CD4-positive, alpha-beta memory T cell (primary cell): Measurements from ENCODE around the gene CCR9. TPM values are rescaled to one million over a fixed set of nuclear protein-coding genes. Genes with fewer than 3 reads are reported as not detected.
A peak's percentile ranks its signal among the peaks of the same experiment; 100 is the strongest.

Experiments
- CTCF ChIA-PET: fragments of 350-600 bp; sonication (Branson Sonifier 250); formaldehyde crosslinking; loops from one replicate; lab custom pipeline; 2021; ENCODE audit warnings: inconsistent platforms; ENCODE audit not compliant: partially characterized antibody; lab: Charles Lee
- POLR2A ChIA-PET: fragments of 350-600 bp; sonication (Branson Sonifier 250); formaldehyde crosslinking; loops from one replicate; lab custom pipeline; 2021; ENCODE audit not compliant: partially characterized antibody; lab: Charles Lee
- DNase-seq, 5 donors: peaks; one replicate each; pipeline versions ENCODE4 v3.0.0 to v3.0.0-alpha.2; 2020 to 2022; ENCODE audit warnings: mixed read lengths in 1 of 5
- H3K27ac ChIP-seq: one replicate; pipeline ENCODE4 v1.7.0; 2013; ENCODE audit warnings: low read depth, low read length
- H3K27me3 ChIP-seq: 2 replicates; pipeline ENCODE4 v1.7.0; 2013; ENCODE audit warnings: mild to moderate bottlenecking, low read length, moderate library complexity; ENCODE audit not compliant: insufficient read depth
- H3K36me3 ChIP-seq: 2 replicates; pipeline ENCODE4 v1.7.0; 2013; ENCODE audit warnings: mild to moderate bottlenecking, low read length, moderate library complexity; ENCODE audit not compliant: insufficient read depth
- H3K4me1 ChIP-seq: 2 replicates; pipeline ENCODE4 v1.7.0; 2013; ENCODE audit warnings: mild to moderate bottlenecking, low read length, moderate library complexity; ENCODE audit not compliant: insufficient read depth
- H3K4me3 ChIP-seq, 2 donors: one replicate each; pipeline ENCODE4 v1.7.0; 2013; ENCODE audit warnings: low read length in 2 of 2, mild to moderate bottlenecking in 1 of 2
- H3K9me3 ChIP-seq, 2 donors: one replicate each; pipeline ENCODE4 v1.7.0; 2013; ENCODE audit warnings: low read length in 2 of 2, control low read depth in 1 of 2; ENCODE audit not compliant: control insufficient read depth in 1 of 2
- H3K27ac Mint-ChIP-seq, 7 donors: one replicate each; pipeline ENCODE4 v1.8.0; 2020 to 2021; ENCODE audit warnings: mixed read lengths in 7 of 7, mild to moderate bottlenecking in 6 of 7, inconsistent platforms in 3 of 7, moderate library complexity in 3 of 7
- H3K27me3 Mint-ChIP-seq, 2 donors: one replicate each; pipeline ENCODE4 v1.8.0; 2020 to 2021; ENCODE audit warnings: mixed read lengths in 2 of 2
- H3K36me3 Mint-ChIP-seq, 2 donors: one replicate each; pipeline ENCODE4 v1.8.0; 2020 to 2021; ENCODE audit warnings: mixed read lengths in 2 of 2, inconsistent platforms in 1 of 2, mild to moderate bottlenecking in 1 of 2
- H3K4me1 Mint-ChIP-seq, 4 donors: one replicate each; pipeline ENCODE4 v1.8.0; 2020 to 2021; ENCODE audit warnings: mixed read lengths in 4 of 4, mild to moderate bottlenecking in 1 of 4
- H3K4me3 Mint-ChIP-seq, 8 donors: one replicate each; pipeline ENCODE4 v1.8.0; 2020 to 2021; ENCODE audit warnings: mixed read lengths in 8 of 8, mild to moderate bottlenecking in 7 of 8, moderate library complexity in 6 of 8, inconsistent platforms in 3 of 8
- H3K9me3 Mint-ChIP-seq, 8 donors: one replicate each; pipeline ENCODE4 v1.8.0; 2020 to 2021; ENCODE audit warnings: mixed read lengths in 8 of 8, mild to moderate bottlenecking in 5 of 8, inconsistent platforms in 3 of 8, moderate library complexity in 1 of 8
- intact Hi-C: fragments of 100-400 bp; cut with micrococcal nuclease; formaldehyde crosslinking; loops from one replicate; pipeline ENCODE4 v1.15.1; 2023
- polyA plus RNA-seq, 2 donors: library from polyadenylated mRNA; unstranded; fragments of 300-500 nt; fragmentation: Illumina TruSeq; gene quantifications; one replicate each; pipeline ENCODE4 v1.2.3, GENCODE V29; 2021
- total RNA-seq, 2 experiments: library from RNA; stranded (reverse); gene quantifications; one replicate each; pipeline ENCODE4 v1.2.3, GENCODE V29; 2021

The CCR9 gene
- total and polyA plus RNA-seq, 4 experiments from 2014 or later: 3.9 to 4.5 (median 4.2) TPM

DNA sequence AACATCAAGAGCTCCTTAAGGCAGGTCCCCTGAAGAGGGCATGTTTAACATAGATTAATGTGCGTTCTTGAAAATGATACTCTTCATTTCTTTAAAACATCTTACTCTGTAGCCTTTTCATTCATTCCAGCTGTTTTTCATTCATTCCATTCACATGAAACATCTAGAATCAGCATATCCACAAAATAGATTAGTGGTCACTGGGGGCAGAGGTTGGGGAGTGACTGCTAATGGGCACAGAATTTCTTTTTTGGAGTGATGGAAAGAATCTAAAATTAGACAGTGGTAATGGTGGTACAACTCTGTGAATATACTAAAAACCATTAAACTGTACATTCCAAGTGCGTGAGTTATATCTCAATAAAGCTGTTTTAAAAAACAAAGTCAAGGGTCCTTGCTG lies 41.5 kb downstream of the CCR9 start:
- intact Hi-C loops: loop anchor here (2.0 to 5.0 kb wide), 2 partner anchors 263 to 416 kb away; no protein-coding TSS in a partner anchor
- DNase-seq: no peak
- H3K27me3 Mint-ChIP-seq: no peaks in the 10 kb centered on the region
- H3K4me3 Mint-ChIP-seq: no peak overlapping the region
- Histone ChIP-seq H3K36me3 (peaks cover 68% of the 10 kb centered on the region), H3K4me3 (no peak overlapping the region), H3K4me1 (no peaks in the 10 kb centered on the region), H3K27me3 (no peaks in the 10 kb centered on the region), H3K27ac (no peak overlapping the region), H3K9me3 (no peaks in the 10 kb centered on the region)
- H3K4me1 Mint-ChIP-seq: peaks cover 5 to 18% (median 9%) of the 10 kb centered on the region in 4 donors
- no peaks in the 10 kb centered on the region for H3K9me3 Mint-ChIP-seq
- ChIA-PET CTCF (interaction anchor here (0.5 to 23.5 kb wide), 8 partner anchors 8 to 498 kb away, joined by 3 to 677 read pairs (median 14); partner anchors contain the start of gene LZTFL1), POLR2A (no interaction called here)
- peaks cover 74 to 89% of the 10 kb centered on the region in 2 donors for H3K36me3 Mint-ChIP-seq
- H3K27ac Mint-ChIP-seq: no peak overlapping the region

DNA sequence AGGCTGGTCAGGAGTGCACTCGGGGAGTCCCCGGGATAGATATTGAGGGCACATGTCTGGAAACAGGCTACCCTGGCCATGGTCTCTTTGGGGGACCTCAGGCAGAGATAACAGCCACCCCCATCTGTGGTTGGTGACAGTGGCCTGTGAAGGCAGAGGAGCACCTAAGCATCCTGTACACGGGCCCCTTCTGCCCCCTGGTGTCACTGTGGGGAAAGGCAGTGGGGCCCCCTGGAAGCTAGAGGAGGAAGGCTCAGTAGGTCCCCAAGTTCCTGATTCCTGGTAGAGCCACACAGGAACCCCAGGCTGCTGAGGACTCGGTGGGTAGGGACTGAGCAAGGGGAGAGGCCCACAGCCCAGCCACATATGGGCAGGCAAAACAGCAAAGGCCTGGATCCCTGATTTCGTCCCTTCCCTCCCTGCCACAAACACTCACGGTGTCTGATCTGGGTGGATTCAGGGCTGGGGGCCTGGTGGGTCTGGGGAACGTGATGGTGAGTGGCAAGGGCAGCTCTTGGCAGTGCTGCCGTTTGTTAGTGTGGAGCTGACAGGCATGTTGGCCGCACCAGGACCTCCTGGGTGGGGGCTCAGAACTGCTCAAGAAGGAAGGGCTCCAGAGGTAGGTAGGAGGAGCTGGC lies 42.8 kb downstream of the CCR9 start:
- no peaks in the 10 kb centered on the region for H3K4me1 ChIP-seq
- H3K27me3 Mint-ChIP-seq: no peaks in the 10 kb centered on the region
- H3K27ac ChIP-seq: no peak overlapping the region
- ChIA-PET CTCF (interaction anchor here (0.6 to 23.5 kb wide), 22 partner anchors 9 to 337 kb away, joined by 3 to 677 read pairs (median 4); partner anchors contain the start of genes CXCR6 and LZTFL1), POLR2A (interaction anchor here (0.9 to 2.2 kb wide), 3 partner anchors 10 to 170 kb away, joined by 3 to 13 read pairs (median 4); partner anchors contain the start of gene LZTFL1)
- no peaks in the 10 kb centered on the region for H3K9me3 ChIP-seq
- intact Hi-C loops: loop anchor here (2.0 to 5.0 kb wide), 2 partner anchors 264 to 417 kb away; no protein-coding TSS in a partner anchor
- H3K36me3 ChIP-seq: peaks cover 61% of the 10 kb centered on the region
- no peak overlapping the region for H3K4me3 ChIP-seq
- H3K36me3 Mint-ChIP-seq: peaks cover 78 to 89% of the 10 kb centered on the region in 2 donors
- no peaks in the 10 kb centered on the region for H3K9me3 Mint-ChIP-seq
- peaks cover 5 to 23% (median 9%) of the 10 kb centered on the region in 4 donors for H3K4me1 Mint-ChIP-seq
- DNase-seq: peak; percentile 55 to 64 (median 56)
- no peaks in the 10 kb centered on the region for H3K27me3 ChIP-seq
- no peak overlapping the region for H3K4me3 Mint-ChIP-seq
- peak overlapping the region in 3 of 7 donors; percentile 22 to 68 (median 53) for H3K27ac Mint-ChIP-seq

DNA sequence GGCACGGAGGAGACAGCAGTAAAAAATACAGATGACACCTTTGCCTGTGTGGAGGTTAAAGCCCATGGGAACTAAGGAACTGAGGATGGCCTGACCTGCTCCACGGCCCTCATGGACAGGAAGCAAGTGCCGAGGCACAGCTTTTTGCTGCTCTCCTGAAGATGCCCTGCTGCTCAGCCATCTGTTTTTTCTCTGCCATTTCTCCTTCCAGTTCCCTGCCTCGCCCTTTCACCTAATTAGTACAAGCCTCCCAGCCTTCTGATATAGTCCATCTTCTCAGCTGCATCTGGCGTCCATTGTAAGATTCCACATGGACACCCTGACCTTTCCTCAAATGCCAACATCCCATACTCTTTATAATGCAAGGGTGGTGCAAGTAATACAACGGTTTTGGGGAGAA lies 45.2 kb downstream of the CCR9 start:
- ChIA-PET CTCF (interaction anchor here (1.3 to 23.5 kb wide), 6 partner anchors 11 to 420 kb away, joined by 4 to 677 read pairs (median 12); no protein-coding TSS in a partner anchor), POLR2A (interaction anchor here (1.0 kb wide), 1 partner anchor 442 kb away, joined by 3 read pairs; no protein-coding TSS in a partner anchor)
- Mint-ChIP-seq H3K4me1 (peaks cover 0 to 23% (median 8%) of the 10 kb centered on the region in 4 donors), H3K4me3 (no peak overlapping the region), H3K27me3 (no peaks in the 10 kb centered on the region), H3K27ac (no peak overlapping the region), H3K9me3 (no peaks in the 10 kb centered on the region), H3K36me3 (peaks cover 89 to 96% of the 10 kb centered on the region in 2 donors)
- intact Hi-C loops: no loop called here
- H3K9me3 ChIP-seq: no peaks in the 10 kb centered on the region
- H3K4me1 ChIP-seq: no peaks in the 10 kb centered on the region
- H3K4me3 ChIP-seq: no peak overlapping the region
- H3K36me3 ChIP-seq: peaks cover 83% of the 10 kb centered on the region
- DNase-seq: no peak
- H3K27me3 ChIP-seq: no peaks in the 10 kb centered on the region
- H3K27ac ChIP-seq: no peak overlapping the region

DNA sequence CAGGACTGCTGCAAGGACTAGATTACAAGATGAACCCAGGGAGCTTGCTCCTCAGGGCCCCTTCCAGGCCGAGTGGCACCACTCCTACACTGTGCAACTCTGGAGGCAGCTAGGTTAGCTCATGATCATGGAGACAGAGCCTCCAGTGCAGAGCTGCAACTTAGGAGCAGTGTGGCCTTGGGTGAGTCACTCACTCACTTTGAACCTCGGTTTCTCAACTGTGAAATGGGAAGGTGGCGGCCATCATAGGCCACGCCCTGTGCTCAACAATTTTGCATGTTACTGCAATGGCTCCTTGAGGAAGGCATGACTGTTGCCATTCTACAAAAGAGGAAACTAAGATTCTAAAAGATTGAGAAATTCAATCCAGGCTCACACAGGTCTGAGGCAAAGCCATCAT lies 45.8 kb downstream of the CCR9 start:
- no peaks in the 10 kb centered on the region for H3K27me3 Mint-ChIP-seq
- H3K27ac Mint-ChIP-seq: no peak overlapping the region
- Histone ChIP-seq H3K4me3 (no peak overlapping the region), H3K36me3 (peaks cover 88% of the 10 kb centered on the region), H3K4me1 (no peaks in the 10 kb centered on the region), H3K27ac (no peak overlapping the region), H3K9me3 (no peaks in the 10 kb centered on the region), H3K27me3 (no peaks in the 10 kb centered on the region)
- peaks cover 89 to 93% of the 10 kb centered on the region in 2 donors for H3K36me3 Mint-ChIP-seq
- H3K9me3 Mint-ChIP-seq: no peaks in the 10 kb centered on the region
- DNase-seq: no peak
- no peak overlapping the region for H3K4me3 Mint-ChIP-seq
- peaks cover 0 to 23% (median 8%) of the 10 kb centered on the region in 4 donors for H3K4me1 Mint-ChIP-seq
- intact Hi-C loops: no loop called here
- ChIA-PET POLR2A (interaction anchor here (1.0 kb wide), 1 partner anchor 441 kb away, joined by 3 read pairs; no protein-coding TSS in a partner anchor), CTCF (interaction anchor here (1.3 to 23.5 kb wide), 4 partner anchors 91 to 421 kb away, joined by 4 to 677 read pairs (median 4); no protein-coding TSS in a partner anchor)

DNA sequence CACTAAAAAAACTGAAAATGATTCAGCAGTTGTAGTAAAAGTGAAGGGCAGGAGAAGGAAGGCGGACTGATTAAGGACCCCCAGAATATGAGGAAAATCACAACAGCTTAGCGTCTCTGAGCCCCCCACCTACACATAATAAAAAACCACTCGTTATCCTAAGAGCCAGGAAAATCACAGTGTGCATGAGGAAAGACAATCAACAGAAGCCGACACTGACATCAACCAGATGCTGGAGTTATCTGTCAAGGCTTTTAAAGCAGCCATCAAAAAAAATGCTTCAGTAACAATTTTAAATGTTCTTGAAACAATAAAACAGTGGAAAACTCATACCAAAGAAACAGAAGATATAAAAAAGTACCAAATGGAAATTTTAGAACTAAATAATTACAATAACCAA lies 47.2 kb downstream of the CCR9 start:
- Histone ChIP-seq H3K36me3 (peaks cover 85% of the 10 kb centered on the region), H3K4me1 (peaks cover under 1% of the 10 kb centered on the region), H3K9me3 (no peaks in the 10 kb centered on the region), H3K4me3 (no peak overlapping the region), H3K27ac (no peak overlapping the region), H3K27me3 (no peaks in the 10 kb centered on the region)
- Mint-ChIP-seq H3K4me3 (no peak overlapping the region), H3K27ac (no peak overlapping the region), H3K9me3 (no peaks in the 10 kb centered on the region), H3K27me3 (no peaks in the 10 kb centered on the region), H3K36me3 (peaks cover 90 to 91% of the 10 kb centered on the region in 2 donors), H3K4me1 (peaks cover 0 to 25% (median 10%) of the 10 kb centered on the region in 4 donors)
- ChIA-PET POLR2A (no interaction called here), CTCF (interaction anchor here (0.9 to 23.5 kb wide), 3 partner anchors 17 to 274 kb away, joined by 3 to 677 read pairs (median 4); no protein-coding TSS in a partner anchor)
- no peak for DNase-seq
- intact Hi-C loops: no loop called here

DNA sequence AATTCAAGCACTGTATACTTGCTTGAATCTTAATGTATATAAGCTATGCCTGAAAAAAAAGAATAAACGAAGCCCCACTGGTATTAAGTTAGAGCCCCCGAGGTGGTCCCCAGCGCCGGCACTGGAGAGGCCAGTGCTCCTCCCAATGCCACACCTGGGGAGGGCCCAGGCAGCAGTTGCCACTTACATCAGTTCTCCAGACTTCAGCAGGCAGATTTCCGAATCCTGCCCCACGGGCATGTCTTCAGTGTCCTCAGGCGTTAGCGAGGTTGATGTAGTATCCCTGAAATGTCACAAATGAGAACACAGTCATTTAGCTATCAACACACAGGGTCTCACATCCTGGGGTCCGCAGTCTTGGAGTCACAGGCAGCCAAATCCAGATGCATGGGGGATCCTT lies 49.9 kb downstream of the CCR9 start:
- Histone ChIP-seq H3K36me3 (peaks cover 59% of the 10 kb centered on the region), H3K27ac (no peak overlapping the region), H3K4me3 (no peak overlapping the region), H3K4me1 (peaks cover 19% of the 10 kb centered on the region), H3K27me3 (no peaks in the 10 kb centered on the region), H3K9me3 (no peaks in the 10 kb centered on the region)
- Mint-ChIP-seq H3K36me3 (peaks cover 82 to 86% of the 10 kb centered on the region in 2 donors), H3K27ac (no peak overlapping the region), H3K4me3 (no peak overlapping the region), H3K4me1 (peaks cover 10 to 35% (median 20%) of the 10 kb centered on the region in 4 donors), H3K27me3 (no peaks in the 10 kb centered on the region), H3K9me3 (peaks cover 0 to 2% (median 0%) of the 10 kb centered on the region in 8 donors)
- ChIA-PET CTCF (interaction anchor here (1.0 to 23.5 kb wide), 5 partner anchors 27 to 442 kb away, joined by 3 to 677 read pairs (median 7); no protein-coding TSS in a partner anchor), POLR2A (interaction anchor here (5.9 to 18.1 kb wide), 2 partner anchors 58 to 142 kb away, joined by 57 to 195 read pairs; partner anchors contain the start of gene FYCO1)
- intact Hi-C loops: no loop called here
- DNase-seq: no peak
